Ascending aorta (tissue), 2 donors: Measurements from ENCODE around the gene PPARG. TPM values are rescaled to one million over a fixed set of nuclear protein-coding genes. Genes with fewer than 3 reads are reported as not detected.
A peak's percentile ranks its signal among the peaks of the same experiment; 100 is the strongest.

Experiments
- DNase-seq, 2 donors: peaks; one replicate each; pipeline ENCODE4 v3.0.0-alpha.2; 2019; ENCODE audit warnings: low spot score in 2 of 2
- H3K27ac ChIP-seq, 2 donors: fragments of 200-600 bp; sonication (generic); one replicate each; pipeline ENCODE4 v1.5.1; 2016 to 2017; ENCODE audit warnings: mild to moderate bottlenecking in 1 of 2
- H3K27me3 ChIP-seq: fragments of 200-600 bp; sonication (generic); one replicate; pipeline ENCODE4 v1.5.1; 2017
- H3K36me3 ChIP-seq, 2 donors: fragments of 200-600 bp; sonication (generic); one replicate each; pipeline ENCODE4 v1.5.1; 2016
- H3K4me1 ChIP-seq, 2 donors: fragments of 200-600 bp; sonication (generic); one replicate each; pipeline ENCODE4 v1.5.1; 2016 to 2017; ENCODE audit warnings: mild to moderate bottlenecking in 1 of 2
- H3K4me3 ChIP-seq, 2 donors: fragments of 200-600 bp; sonication (generic); one replicate each; pipeline ENCODE4 v1.5.1; 2016 to 2017; ENCODE audit warnings: mild to moderate bottlenecking in 1 of 2
- H3K9me3 ChIP-seq, 2 donors: fragments of 200-600 bp; sonication (generic); one replicate each; pipeline ENCODE4 v1.5.1; 2016
- intact Hi-C: fragments of 100-400 bp; cut with DNase I; formaldehyde crosslinking; loops from one replicate; pipeline ENCODE4 v1.15.1; 2023
- total RNA-seq: library from RNA; depleted of rRNA; stranded (reverse); fragments of >200 nt; gene quantifications from one replicate; pipeline ENCODE4 v1.1.0, GENCODE V29; 2016
- TF ChIP-seq, protein P1 (sequence below), 3 experiments: fragments of 200-600 bp in 2 of 3; fragments of 450-650 bp in 1 of 3; sonication (generic) in 2 of 3; IDR thresholded peaks; one replicate each; pipeline ENCODE4 v1.5.1; 2016 to 2019; ENCODE audit warnings: antibody characterized with exemption in 3 of 3, mild to moderate bottlenecking in 1 of 3, moderate library complexity in 1 of 3

PPARG gene
- total RNA-seq, 1 donor from 2014 or later: 23.5 TPM

DNA sequence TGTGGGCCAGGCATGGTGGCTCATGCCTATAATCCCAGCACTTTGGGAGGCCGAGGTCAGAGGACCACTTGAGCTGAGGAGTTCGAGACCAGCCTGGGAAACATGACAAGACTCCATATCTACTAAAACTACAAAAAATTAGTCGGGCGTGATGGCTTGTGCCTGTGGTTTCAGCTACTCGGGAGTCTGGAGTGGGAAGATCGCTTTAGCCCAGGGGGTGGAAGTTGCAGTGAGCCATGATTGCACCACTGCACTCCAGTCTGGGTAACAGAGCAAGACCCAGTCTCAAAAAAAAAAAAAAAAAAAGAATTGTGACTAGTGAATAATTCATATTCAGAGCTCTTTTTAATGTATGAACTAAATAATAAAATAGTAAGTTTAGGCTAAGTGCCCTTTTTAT, 107.6 kb downstream of the PPARG start:
- Histone ChIP-seq H3K4me3 (no peak overlapping the region), H3K27ac (no peak overlapping the region), H3K27me3 (no peaks in the 10 kb centered on the region), H3K9me3 (no peaks in the 10 kb centered on the region), H3K4me1 (no peaks in the 10 kb centered on the region), H3K36me3 (no peaks in the 10 kb centered on the region)
- TF ChIP-seq, protein P1, sequence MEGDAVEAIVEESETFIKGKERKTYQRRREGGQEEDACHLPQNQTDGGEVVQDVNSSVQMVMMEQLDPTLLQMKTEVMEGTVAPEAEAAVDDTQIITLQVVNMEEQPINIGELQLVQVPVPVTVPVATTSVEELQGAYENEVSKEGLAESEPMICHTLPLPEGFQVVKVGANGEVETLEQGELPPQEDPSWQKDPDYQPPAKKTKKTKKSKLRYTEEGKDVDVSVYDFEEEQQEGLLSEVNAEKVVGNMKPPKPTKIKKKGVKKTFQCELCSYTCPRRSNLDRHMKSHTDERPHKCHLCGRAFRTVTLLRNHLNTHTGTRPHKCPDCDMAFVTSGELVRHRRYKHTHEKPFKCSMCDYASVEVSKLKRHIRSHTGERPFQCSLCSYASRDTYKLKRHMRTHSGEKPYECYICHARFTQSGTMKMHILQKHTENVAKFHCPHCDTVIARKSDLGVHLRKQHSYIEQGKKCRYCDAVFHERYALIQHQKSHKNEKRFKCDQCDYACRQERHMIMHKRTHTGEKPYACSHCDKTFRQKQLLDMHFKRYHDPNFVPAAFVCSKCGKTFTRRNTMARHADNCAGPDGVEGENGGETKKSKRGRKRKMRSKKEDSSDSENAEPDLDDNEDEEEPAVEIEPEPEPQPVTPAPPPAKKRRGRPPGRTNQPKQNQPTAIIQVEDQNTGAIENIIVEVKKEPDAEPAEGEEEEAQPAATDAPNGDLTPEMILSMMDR (IDR thresholded peaks at IDR 0.05): no peak
- intact Hi-C loops: no loop called here
- DNase-seq: no peak

DNA sequence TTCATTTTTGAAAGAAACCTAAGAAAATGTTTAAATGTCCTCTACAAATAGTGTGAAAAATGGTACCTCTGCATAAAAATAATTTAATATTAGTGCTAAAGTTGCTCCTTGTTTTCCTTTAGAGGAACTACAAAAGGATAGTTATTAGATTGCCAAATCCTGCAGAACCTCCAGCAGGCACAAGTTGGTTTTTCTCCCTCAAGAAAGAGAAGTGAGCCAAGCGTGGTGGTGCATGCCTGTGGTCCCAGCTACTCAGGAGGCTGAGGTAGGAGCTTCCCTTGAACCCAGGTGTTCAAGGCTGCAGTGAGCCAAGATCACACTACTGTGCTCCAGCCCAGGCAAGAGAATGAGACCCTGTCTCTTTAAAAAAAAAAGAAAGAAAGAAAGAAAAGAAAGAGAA, 110.4 kb downstream of the PPARG start:
- no peak for DNase-seq
- intact Hi-C loops: no loop called here
- Histone ChIP-seq H3K4me3 (no peak overlapping the region), H3K27ac (no peak overlapping the region), H3K36me3 (no peaks in the 10 kb centered on the region), H3K27me3 (no peaks in the 10 kb centered on the region), H3K4me1 (no peaks in the 10 kb centered on the region), H3K9me3 (no peaks in the 10 kb centered on the region)
- TF ChIP-seq, protein P1 (IDR thresholded peaks at IDR 0.05): no peak

DNA sequence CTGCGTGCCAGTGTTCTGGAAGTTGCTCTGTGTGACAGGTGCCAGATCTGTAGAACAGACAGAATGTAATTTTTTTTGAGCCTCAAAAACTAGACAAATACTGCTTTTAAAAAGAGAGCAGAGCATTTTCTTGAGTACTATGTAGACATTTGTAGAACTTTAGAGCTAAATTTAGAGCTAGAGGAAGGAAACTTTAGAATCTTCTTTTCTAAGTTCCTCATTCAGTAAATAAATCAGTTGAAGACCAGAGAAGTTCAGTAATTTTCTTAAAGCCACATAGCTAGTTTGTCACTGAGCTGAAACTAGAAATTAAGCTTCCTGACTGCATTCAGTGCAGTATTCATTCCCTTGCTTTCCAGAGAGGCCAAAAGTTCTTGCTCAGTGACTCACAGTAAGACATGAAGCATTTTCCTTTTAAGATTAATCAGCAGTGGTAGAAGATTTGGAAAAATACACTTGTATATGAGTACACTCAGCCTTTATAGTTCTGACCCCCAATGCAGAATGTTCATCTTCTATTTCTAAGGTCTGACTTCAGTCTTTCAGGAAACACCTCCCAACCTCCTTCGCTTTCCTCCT, 111.8 kb downstream of the PPARG start:
- Histone ChIP-seq H3K4me1 (no peaks in the 10 kb centered on the region), H3K27ac (no peak overlapping the region), H3K9me3 (no peaks in the 10 kb centered on the region), H3K36me3 (no peaks in the 10 kb centered on the region), H3K4me3 (no peak overlapping the region), H3K27me3 (no peaks in the 10 kb centered on the region)
- TF ChIP-seq, protein P1 (IDR thresholded peaks at IDR 0.05): no peak
- DNase-seq: no peak
- intact Hi-C loops: no loop called here

DNA sequence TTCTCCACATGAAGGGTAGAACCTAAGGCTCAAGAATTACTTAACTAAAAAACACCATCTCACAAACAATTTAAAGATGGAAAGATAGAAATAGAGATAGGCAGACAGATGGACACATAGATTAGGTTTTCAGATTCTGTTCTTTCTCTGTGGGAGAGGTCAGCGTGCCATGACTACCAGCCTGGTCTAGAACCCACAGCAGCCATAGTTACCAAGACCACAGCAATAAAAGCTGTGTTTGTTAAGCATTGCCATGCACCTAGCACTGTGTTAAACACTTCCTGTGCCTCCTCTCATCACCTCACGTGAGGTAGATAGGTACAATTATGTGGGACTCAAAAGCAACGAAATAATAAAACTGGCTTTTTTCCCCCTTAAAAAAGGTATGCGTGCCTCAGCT, 112.3 kb downstream of the PPARG start:
- DNase-seq: no peak
- TF ChIP-seq, protein P1 (IDR thresholded peaks at IDR 0.05): no peak
- Histone ChIP-seq H3K27me3 (no peaks in the 10 kb centered on the region), H3K9me3 (no peaks in the 10 kb centered on the region), H3K4me1 (no peaks in the 10 kb centered on the region), H3K4me3 (no peak overlapping the region), H3K36me3 (no peaks in the 10 kb centered on the region), H3K27ac (no peak overlapping the region)
- intact Hi-C loops: no loop called here

DNA sequence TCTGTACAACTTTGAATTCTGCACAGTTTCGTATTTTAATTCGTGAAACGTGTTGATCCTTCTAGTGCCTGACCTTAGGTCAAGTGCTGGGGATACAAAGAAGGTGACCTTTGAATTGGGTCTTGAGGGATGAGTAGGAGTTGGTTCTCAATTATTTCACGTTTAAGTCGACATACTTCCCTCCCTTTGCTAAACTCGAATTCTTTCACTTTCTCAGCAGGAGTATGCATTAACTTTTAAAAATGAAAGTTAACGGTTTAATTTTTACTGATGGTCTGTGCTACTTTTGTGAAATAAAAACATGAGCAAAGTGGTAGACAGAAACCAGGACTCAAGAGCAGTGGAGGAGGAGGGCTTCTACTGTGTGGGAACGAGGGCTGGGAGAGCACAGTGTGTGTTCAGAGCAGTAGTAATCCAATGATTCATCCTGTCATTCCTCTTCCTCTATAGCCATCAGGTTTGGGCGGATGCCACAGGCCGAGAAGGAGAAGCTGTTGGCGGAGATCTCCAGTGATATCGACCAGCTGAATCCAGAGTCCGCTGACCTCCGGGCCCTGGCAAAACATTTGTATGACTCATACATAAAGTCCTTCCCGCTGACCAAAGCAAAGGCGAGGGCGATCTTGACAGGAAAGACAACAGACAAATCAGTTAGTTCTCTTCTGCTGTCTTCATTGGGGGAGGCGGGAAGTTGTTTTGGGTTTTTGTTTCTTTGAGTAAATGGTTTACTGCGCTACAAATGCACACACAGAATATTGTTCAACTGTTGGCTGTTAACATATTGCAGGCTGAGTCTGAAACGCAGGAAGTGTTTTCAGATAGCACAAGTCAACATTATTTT, 116.8 kb downstream of the PPARG start:
- intact Hi-C loops: no loop called here
- H3K4me3 ChIP-seq: no peak overlapping the region
- H3K9me3 ChIP-seq: no peaks in the 10 kb centered on the region
- no peaks in the 10 kb centered on the region for H3K4me1 ChIP-seq
- H3K36me3 ChIP-seq: no peaks in the 10 kb centered on the region
- H3K27me3 ChIP-seq: no peaks in the 10 kb centered on the region
- peak; percentile 45 to 86 for DNase-seq
- H3K27ac ChIP-seq: no peak overlapping the region
- TF ChIP-seq, protein P1 (IDR thresholded peaks at IDR 0.05): no peak
